GOT3 (cell line): Measurements from ENCODE around the gene ERC1.

Experiments used
- DNase-seq: peaks from one replicate; lab custom pipeline; 2025; ENCODE audit warnings: mixed read lengths; lab: John Stamatoyannopoulos, UW

Gene ERC1

DNA sequence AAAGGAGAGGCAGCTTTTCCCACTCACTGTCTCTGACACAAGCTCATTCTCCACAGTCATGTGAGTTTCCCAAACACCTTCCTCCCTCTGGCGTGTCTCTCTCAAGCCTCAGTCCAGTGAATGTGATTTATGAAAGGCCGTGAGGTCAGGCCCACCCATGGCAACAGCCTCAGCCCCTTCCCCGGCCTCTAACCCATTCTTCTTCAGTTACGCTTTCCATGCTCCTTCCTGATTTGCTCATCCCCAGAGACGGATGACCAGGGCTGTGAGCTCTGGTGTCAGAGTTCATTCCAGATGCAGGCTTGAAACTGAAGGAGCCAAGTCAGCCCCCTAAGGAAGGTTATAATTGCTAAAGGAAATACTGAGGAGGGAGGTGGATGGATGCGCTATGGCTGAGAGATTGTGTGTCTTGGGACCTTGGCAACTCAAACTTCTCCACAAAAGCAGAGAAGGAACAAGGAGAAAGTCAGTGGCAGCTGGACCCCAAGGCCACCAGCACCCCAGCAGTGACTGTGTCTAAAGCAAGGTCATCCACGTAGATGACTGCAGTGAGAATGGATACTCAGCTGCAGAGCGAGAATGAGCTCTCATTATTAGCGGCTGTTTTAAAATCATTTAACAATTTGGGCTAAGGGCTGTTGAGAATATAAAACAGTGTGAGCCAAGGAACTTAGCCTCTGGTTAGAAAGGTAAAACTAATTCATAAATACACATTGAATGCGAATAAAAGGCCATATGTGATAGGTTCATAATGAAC lies 519.2 kb downstream of the ERC1 start:
- no peak for DNase-seq

DNA sequence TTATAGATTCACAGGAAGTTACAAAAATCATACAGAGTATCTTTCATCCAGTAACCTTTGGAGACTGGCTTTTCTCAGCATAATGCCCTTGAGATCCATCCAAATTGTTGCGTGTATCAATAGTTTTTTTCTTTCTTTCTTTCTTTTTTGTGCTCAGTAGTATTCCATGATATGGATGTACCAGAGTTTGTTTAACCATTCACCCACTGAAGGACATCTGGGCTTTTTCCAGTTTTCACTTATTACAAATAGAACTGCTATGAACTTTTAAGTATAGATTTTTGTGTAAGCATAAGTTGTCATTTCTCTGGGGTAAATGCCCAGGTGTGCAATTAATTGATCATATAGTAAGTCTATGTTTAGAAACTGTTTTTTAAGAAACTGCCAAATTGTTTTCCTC lies 524.0 kb downstream of the ERC1 start:
- DNase-seq, result no peak

- no peak for DNase-seq
Measured at GRCh38 chr12:1515428-1515827, 524.4 kb downstream of the ERC1 start.

GRCh38 chr12:1517007-1517406 lies 526.0 kb downstream of the ERC1 start:
- no peak for DNase-seq

- no peak for DNase-seq
Measured at GRCh38 chr12:1517734-1518525, 526.9 kb downstream of the ERC1 start.

- DNase-seq, result no peak
Measured at GRCh38 chr12:1518591-1519516, 527.8 kb downstream of the ERC1 start.

- DNase-seq, result no peak
Measured at GRCh38 chr12:1519642-1520041, 528.6 kb downstream of the ERC1 start.

- DNase-seq, result no peak
Measured at GRCh38 chr12:1523046-1523445, 532.0 kb downstream of the ERC1 start.

DNA sequence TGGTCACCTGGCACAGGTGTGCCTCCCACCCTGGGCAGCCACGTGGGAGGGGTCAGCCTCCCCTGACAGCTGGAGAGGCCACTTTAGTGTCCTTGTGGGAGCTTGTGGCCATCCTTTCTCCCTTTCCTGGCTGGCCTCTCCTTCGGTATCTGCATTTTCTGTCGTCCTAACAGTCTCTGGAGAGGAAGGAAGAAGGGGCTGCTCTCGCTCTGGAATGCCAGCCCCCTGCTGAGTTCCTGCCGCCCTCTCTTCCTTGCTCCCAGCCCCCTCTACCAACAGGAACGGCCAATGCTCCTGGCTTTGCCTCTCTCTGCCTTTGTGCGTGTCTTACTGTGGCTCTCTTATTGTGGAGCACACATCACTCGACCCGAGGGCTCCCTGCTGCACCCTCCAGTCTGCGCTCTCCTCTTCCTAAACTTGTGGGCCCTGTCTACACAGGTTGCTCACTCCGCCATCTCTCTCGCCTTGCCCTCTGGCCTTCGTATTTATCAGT lies 532.6 kb downstream of the ERC1 start:
- no peak for DNase-seq

DNA sequence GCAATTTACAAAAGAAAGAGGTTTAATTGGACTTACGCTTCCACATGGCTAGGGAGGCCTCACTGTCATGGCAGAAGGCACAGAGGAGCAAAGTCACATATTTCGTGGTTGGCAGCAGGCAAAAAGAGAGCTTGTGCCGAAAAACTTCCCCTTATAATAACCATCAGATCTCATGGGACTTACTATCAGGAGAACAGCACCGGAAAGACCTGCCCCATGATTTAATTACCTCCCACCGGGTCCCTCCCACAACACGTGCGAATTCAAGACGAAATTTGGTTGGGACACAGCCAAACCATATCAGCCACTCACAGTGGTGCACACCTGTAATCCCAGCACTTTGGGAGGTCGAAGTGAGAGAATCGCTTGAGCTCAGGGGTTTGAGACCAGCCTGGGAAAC lies 534.8 kb downstream of the ERC1 start:
- DNase-seq, result no peak

DNA sequence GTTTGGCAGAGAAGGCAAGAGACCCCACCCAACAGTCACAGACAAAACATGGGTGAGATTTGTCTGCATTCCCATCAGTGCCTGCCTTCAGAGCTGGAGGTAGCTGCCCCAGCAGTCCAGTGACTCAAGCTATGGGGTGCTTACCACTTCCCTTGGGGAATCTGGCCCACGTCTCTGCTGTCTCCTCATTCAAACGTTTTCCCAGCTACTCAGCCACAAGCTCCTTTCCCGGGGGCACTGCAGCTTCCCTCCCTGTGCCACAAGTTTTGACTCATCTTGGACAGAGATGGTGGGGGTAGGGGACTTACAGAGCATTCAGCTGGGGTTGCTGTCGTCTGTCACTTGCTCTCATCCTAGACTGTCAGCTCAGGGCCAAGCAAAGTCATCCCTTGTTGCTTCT lies 536.8 kb downstream of the ERC1 start:
- DNase-seq, result no peak

DNA sequence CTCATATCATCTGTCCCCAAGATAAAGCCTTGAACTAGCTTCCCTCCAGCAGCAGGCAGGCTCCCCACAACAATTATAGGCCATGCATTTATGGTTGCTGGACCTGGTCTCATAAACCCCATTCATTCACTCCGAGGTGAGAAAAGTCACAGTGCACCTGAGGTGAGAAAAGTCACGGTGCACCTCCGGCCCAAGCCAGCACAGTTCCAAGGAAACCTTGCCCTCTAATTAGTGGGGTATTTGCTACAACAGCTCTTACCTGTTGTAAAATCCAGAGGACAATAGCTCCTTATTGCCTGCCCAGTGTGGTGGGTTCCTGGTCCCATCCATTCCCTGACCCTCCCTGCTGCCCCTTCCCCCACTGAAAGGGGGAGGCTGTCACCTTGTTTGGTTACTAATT lies 537.8 kb downstream of the ERC1 start:
- no peak for DNase-seq

- no peak for DNase-seq
Measured at GRCh38 chr12:1529228-1529861, 538.3 kb downstream of the ERC1 start.

GRCh38 chr12:1529862-1530591 lies 539.0 kb downstream of the ERC1 start:
- DNase-seq, result no peak

DNA sequence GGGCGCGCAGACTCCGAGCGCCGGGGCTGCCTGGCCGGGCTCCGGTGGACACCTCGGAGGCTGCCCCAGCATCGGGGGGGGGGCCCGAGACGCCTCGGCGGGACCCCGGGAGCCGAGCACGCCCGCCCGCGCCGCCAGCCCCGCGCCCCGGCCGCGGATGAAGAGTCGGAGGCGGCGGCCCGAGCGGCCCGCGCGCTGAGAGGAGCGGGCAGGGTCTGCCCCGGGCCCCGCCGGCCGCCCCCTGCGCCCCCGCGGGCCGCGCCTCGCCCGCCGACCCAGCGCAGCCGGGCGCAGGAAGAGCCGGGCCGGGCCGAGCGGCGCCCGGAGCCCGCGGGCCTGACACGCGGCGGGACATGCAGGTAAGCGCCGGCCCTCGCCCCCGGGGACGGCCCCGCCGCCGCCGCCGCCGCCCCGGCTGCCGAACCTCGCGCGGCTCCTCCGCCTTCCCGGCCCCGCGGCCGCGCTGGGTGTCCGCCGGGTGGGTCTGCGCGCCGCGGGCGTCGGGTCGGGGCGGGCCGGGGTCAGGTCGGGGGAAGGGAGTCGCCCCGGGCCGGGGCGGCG lies 539.6 kb downstream of the ERC1 start:
- no peak for DNase-seq

GRCh38 chr12:1531153-1531653 lies 540.2 kb downstream of the ERC1 start:
- DNase-seq, result no peak

- no peak for DNase-seq
Measured at GRCh38 chr12:1531654-1532374, 540.8 kb downstream of the ERC1 start.

- DNase-seq, result no peak
Measured at GRCh38 chr12:1532375-1533165, 541.5 kb downstream of the ERC1 start.

GRCh38 chr12:1533205-1533601 lies 542.2 kb downstream of the ERC1 start:
- DNase-seq, result no peak
